ENCODE results near the gene HSDL1.

The HSDL1 gene

DNA sequence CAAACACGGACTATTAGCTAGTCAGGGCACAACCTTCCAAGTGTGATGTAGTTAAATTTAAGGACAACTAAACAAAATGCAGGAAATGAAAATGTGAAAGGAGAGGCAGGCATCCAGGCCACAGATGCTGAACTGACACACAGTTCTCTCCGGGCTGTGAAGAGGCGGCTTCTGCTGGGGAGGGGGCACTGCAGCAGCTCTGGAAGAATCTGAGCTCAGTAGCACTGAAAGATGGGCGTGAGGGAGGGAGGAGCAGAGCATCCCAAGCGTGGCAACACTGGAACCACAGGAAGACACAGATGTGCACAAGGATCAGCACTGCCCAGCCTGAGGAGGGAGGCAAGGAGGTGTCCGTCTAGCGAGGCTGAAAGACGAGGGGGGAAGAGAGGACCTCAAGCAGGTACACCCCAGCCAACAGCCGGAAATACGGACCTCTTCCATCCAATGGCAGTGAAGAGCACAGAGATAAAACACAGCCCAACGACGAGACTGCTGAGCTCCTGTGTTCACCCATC, 39.6 kb downstream of the HSDL1 start:
- DNase-seq: no peak

DNA sequence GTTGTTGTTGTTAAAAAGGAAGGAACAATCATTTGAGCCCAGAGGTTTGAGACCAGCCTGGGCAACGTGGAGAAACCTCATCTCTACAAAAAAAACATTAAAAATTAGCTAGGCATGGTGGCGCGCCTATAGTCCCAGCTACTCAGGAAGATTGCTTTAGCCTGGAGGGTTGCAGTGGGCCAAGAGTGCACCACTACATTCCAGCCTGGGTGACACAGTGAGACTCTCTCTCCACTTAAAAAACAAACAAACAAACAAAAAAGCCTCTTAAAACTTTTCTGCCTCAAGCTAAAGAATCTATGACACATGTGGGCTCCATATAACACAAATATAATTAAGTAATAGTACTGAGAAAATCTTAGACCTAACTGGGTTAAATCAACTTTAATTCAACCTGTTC, 40.7 kb downstream of the HSDL1 start:
- DNase-seq: no peak

DNA sequence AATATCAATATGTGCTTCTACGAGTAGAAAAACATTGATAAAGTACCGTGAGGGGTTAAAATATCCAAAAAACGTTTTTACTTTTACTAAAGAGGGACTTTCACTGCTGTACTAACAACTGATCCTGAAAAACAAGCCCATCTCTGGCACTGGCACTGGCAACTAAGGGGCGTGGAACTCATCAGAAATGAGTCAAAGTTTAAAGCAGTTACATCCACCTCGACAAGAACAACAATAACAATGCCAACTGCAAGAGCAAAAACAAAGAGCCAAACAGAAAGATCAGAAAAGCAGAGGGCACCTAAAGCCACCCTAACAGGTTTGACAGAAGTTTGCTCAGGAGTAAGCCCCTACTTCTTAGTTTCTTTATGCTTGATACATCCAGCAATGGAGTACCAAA, 41.3 kb downstream of the HSDL1 start:
- no peak for DNase-seq

DNA sequence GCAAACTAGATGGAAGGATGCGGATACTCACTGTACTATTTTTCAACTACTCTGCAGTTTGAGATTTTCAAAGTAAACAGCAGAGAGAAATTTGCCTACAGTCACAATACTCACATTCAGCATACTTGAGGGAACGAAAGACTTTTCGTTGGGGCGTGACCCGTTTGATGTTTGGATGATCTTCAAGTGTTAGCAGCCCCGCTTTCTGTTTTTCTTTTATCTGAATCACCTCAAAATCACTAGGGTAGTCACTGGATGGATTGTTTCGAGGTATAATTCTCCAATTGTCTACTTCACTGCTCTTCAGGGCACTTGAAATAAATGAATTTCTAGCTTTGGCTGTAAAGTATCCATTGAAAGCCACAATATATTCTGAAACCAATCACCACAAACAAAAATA, 46.0 kb downstream of the HSDL1 start:
- DNase-seq: no peak

DNA sequence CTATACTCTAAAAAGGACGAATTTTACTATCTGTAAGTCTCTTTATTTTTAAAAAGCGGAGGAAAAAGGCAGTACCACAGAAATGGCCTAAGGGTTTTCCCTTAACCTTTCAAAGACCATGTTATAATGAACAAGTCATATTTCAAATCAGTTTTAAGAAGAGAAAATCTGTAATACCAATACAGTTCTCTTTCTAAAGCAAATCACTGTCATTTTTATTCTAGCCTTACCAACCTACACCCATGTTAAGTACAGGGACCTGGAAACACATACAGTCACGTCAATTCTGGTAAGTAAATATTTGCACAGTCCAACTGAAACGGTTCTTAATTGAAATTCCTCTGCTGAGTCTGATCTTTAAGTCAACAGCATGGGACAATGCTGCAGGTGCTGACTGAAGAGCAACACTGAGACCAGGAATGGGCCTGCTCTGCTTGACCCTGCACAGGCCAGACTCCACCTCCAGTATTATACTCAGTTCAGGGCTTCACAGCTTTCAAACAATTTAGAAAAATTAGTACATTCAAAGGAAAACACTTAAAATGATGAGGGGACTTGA, 48.5 kb downstream of the HSDL1 start:
- DNase-seq: no peak

DNA sequence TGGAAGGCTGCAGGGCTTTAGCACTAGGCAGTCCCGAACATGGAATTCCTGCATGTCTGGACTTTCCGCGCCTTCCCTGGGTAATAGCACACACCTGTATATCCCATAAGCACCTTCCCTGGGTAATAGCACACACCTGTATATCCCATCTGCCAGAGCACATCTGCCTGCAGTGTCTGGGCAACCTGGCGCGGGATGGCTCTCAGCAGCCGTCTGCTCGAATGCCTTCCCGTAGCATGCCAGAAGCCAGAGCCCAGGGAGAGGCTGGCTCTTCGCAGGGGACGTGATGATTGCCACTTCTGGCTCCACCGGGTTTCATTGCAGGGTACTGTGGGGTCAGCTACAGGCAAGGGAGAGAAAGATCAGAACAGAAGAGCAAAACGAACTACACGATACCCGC, 49.5 kb downstream of the HSDL1 start:
- DNase-seq: no peak

DNA sequence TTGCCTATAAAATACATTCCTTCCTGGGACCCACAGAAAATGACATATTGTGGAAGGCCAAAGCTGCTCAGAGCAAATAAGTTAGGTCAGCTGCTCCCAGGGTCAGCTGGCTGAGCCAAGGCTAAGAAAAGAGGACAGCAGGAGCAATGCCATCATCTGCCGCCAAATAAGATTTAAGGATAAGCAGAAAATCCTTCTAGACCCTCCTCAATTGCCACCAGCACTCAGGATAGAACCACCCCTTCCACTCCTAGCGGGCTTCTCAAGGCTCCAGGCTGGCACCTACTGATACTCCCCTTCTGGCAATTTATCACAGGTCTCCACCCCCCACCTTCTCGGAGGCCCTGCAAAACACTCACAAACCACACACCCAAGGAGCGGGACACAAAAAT, 51.1 kb downstream of the HSDL1 start:
- DNase-seq: no peak

DNA sequence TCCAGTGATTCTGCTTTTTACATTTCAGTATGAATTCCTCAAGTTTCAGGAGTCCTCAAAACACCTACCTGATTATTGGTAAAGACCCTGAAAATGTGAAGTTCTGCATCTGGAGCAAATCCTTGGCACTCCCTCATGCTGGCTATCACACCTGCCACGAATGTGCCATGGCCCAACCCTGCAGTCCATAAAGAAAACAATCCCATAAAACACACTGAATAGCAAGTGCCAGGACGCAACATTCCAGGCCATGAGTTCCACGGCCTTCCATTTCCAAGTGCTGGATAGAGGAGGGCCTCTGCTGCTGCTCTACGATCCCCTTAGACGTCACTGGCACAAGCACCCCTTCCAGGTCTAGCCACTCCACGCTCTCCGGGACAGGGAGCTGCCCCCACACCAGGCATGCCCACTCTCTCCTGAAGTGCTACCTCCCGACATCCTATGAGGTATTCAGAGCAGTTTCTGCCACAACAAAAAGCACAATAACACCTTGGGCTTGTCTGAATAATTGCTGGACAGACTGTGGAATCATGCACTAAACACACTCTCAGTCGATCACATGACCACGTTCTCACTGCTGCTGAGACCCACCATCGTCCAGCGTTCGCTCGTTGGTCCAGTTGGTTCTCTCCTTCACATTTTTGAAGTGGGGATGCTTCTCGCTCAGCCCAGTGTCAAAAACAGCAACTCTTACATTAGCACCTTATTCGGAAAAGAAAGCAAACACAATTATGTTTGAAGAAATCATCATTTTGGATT, 51.7 kb downstream of the HSDL1 start:
- DNase-seq: no peak

DNA sequence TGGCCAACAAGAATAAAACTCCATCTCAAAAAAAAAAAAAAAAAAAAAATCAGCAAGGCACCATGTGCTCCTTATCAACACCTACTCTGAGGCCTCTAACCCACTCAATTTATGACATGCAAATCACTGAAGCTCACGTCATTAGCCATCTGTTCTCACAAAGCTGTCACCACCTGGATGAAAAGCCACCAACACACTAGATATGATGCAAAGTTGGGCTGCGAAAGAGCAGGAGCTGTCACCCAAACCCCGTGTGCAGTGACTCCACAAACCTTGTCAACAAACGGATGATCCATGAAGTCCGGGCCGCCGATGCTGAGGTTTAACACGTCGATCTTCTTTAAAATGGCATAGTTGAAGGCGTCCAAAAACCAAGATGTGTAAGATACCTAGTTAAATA, 53.5 kb downstream of the HSDL1 start:
- no peak for DNase-seq

DNA sequence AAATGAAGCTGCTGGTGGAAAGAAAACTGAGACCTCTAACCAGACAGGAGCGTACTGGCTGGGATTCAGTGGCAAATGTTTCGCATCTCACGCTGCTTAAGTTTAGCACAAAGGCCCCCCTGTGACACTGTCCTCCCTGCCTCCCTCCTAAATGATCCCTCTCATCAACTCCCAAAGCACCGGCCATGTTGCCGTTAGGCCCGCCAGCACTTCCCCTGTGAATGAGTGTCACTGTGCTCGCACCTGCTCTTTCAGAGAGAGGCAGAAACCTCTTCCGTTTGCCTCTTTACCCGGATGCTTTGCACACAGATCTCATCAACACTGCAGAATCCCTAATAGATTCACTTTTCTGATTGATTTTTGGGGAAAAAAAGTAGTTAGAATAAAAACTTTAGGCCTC, 54.8 kb downstream of the HSDL1 start:
- no peak for DNase-seq

DNA sequence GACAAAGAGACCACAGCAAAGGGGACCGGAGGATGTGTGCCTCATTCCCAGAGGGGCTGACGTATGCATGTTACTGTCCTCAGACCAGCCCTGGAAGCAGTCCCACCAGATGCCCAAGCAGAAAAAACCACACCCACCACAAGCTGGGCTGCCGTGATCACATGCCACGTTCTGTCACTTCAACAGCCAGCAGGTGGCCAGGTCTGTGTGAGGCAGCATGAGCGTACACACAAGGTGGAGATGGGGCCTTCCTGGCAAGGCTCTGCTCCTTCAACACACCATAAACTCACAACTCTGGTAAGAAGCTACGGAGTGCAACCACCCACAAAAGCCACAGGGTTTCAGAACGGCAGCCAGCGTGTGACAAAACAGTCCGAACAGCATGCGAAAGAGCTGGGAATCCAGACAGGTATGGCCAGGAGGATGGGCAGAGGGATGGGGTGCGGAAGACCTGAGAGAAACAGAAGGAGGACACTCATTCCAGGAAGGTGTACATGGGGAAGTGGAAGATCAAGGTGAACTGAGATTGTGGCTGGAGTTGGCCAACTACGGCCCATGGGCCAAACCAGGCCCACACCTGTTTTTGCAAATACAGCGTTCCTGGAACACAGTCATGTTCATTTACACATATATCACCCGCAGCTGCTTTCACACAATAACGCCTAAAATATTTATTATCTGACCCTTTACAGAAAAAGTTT, 56.1 kb downstream of the HSDL1 start:
- DNase-seq: peak; percentile 26 to 29

DNA sequence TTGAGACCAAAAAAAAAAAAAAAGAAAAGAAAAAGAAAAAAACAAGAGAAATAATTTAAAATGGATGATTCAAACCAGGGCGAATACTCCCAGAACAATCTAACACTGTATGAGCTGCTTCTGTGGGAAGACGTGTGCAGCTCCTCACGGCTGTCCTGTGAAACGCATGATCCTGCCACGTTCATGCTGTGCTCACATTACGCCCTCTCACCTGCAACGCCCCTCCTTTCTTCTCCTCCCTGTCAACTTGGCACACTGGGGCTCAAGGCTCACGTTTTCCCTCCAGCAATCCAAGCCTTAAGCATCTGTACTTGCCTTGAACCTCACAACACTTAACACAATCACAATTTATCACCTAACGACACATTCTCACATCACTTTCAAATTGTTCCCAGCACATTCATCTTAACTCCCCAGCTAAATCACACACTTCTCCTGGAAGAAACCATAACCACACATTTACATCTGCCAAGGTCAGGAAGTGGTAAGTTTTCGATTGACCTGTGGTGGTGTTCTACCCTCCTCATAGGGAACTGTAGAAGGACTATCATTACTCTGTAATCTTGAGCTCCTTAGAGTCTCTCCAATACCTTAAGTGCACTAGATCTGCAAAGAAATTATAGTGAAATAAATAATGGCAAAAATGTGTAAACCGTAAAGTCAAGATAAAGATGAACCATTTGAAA, 57.4 kb downstream of the HSDL1 start:
- no peak for DNase-seq

DNA sequence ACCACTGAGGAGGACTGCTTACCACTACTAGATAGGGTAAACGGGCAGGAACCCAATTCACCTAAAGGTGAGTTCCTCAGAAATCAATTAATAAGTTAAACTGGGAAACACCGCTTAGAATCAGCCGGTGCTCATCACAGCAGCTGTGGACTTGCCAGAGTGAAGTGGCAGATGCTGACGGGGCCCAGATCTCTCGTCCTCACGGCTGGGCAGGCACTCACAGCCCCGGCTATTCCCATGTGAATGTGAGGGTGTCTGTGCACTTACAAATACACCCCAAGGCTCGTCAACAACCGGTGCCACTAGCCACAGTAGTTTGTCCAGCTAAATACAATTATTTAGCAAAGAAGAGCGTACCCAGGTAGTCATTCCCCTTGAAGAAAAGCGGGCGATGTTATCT, 58.0 kb downstream of the HSDL1 start:
- no peak for DNase-seq

DNA sequence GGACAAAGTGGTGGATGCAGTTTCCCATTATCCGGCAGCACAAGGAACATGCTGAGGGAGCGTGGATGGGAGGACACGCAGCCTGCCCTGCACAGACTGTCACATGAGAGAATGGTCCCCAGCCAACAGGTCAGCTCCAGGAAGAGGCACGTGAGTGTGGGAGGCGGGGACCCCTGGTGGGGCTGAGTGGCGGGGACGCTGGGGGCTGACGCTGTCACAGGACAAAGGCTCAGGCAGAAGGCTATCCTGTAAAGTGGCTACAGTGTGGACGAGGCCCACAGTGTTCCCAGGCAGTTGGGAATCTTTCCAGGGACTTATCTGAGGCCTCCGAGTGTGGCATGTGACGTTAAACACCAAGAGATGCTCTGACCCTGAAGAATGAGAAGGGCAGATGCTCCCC, 58.6 kb downstream of the HSDL1 start:
- DNase-seq: no peak

DNA sequence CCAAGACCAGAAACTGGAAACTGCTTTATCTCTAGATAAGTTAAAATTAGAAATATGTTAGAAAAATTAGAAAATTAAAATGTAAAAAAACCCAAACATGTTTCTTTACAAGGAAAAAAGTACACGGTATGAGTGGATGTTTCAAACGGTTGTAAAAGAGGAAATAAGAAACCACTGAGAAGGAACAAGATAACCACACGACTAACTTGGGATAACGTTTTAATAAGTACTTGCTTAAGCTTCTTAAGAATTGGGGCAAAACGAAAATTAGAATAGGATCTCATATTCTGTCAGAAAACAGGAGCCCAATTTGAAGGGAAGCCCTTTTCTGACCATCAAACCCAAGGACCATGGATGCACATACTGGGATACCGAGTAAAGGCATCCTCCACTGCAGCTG, 59.2 kb downstream of the HSDL1 start:
- DNase-seq: no peak

DNA sequence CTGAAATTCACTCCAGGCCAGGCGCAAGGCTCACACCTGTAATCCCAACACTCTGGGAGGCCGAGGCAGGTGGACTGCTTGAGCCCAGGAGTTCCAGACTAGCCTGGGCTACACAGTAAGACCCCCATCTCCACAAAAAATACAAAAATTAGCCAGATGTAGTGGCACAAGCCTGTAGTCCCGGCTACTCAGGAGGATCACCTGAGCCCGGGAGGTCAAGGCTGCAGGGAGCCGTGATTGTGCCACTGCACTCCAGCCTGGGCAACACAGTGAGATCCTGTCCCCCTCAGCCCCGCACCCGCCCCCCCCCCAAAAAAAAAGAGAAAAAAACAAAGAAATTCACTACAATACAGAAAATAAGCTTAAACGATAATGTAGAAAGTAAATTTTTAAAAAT, 59.7 kb downstream of the HSDL1 start:
- no peak for DNase-seq

DNA sequence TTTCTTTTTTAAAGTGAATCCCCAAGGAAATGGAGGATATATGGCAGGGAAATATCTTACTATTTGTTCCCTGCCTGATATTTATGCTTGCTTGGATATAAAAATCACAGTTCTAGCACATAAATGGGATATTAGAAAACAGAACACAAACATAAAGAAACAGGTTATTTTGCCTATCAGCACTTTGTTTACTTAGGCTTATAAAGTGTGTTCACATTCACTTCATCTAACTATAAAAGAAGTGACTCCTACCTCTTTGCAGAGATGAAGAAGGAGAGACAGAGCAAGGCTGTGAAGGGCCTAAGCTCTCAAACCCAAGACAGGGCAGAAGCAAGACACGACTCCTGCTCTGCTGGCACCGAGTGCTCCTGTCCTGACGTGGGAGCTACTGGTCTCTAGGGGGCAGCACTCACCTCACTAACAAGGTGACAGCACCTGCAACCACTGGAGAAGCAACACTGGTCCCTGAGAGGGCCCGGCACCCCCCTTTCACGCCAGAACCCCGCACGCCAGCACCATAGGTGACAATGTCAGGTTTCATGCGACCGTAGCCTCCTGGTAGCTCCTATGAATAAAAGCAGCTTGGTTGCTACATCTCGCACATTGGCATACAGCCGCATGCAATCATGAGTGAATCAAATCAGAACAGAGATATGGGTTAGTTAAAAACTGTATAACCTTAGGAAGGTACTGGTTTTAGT, 60.3 kb downstream of the HSDL1 start:
- peak; percentile 64 to 70 for DNase-seq

DNA sequence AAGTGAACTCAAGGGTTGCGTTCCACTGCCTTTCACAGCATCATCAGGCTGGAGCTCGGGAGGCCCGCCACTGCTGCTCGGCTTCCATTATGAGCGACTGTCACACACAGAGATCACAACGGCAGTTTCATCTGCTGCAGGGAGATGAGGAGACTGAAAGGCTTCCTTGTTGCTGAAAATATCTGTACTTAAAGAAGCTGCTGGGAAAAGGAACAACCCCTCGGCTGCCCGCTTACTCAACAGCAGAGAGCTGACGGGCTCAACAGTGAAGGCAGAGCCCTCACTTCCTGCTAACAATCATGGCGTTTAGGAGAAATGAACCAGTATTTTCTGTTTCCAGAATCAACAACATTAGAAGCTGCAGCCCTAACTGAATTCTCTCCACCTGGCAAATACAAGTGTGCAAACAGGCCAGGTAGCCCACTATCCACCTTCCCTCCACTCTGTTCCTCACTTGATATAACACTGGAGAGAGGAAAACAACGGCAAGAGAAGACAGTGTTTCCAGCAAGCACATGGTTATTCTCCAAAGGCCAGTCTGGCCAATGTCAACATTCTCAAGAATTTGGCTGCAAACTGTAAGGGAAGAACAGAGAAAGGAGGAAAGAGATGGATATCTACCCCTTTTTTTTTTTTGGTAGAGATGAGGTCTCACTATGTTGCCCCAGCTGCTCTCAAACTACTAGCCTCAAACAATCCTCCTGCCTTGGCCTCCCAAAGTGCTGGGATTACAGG, 62.0 kb downstream of the HSDL1 start:
- DNase-seq: no peak

DNA sequence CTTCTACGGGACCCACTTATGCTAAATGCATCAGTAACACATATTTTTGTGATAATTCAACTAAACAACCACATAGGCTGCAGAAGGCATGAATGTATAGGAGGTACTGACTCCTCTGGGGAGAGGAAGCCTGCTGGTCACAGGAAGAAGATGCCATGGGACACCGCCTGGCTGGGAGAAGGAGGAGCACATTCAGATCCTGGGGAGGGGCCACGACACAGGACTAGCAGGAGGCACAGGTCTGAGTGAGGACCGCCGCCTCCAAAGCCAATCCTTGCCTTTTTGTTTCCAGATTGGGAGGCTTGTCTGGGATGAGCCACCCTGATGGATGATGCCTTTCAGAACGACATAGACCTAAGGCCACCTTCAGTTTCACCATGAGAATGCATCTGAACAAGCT, 62.9 kb downstream of the HSDL1 start:
- no peak for DNase-seq

DNA sequence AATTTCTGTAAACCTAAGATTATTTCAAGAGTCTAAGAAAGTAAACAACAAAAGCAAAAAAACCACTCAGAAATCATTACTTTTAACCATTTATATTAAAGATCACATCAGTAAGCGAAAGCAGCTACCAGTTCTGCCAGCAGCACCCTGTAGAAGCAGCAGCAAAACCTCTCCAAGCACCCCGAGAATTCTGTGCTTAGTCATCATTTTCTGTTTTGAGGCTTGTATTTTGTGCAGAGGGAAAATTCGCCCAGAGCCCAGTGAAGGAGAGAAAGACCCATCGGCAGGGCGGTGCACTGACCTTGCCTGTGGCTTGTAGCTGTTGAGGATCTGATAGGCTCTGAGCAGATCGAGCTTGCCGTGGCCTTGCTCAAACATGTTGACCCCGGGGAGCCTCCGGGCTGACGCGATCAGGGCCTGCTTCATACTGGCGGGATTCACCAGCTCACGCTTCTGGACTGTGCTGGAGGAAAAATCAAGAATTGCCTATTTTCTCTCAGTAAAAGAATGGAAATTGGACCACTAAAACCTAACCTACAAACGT, 63.5 kb downstream of the HSDL1 start:
- no peak for DNase-seq

DNA sequence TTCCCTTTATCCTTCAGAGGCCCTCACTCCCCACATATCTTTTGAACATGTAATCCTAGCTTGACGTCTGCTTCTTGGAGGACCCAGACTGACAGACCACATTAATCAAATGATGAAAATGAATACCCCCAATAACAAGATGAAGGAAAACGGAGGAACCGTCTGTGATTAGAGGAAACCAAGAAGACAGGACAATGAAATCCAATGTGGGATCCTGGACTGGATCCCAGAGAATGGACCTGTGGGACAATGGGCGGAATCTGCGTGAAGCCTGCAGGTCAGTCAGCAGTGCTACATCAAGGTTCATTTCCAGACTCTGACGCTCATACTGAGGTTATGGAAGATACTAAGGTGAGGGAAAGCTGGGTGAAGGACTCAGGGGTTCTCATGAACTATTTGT, 64.2 kb downstream of the HSDL1 start:
- DNase-seq: no peak

DNA sequence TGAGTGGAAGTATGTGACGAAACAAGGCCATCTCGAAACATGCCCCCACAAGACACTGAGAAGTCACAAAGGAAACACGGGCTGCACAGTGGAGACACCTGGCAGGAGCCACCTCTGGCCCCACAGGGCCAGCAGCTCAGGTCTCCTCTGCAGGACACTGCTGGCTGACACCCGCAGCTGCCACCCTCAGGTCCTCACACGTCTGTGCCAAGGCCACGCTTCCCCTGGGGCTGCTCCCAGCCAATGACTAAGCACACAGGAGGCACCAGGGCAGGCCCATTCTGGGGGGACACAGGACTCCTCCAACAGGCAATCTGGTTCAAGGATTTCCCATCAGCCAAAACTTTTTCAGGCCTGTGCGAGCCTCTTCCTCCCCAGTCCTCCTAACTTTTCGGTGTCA, 64.6 kb downstream of the HSDL1 start:
- no peak for DNase-seq

All from activated CD4-positive, alpha-beta T cell treated with anti-CD3 and anti-CD28 coated beads for 4 hours (primary cell).